Effector memory CD4-positive, alpha-beta T cell (primary cell): ENCODE data around the gene MORN2.

Source experiments
- DNase-seq, 3 donors: peaks; one replicate each; pipeline ENCODE4 v3.0.0-alpha.2; 2020
- H3K27ac ChIP-seq: 2 replicates; pipeline ENCODE4 v1.7.0; 2013; ENCODE audit warnings: mild to moderate bottlenecking, low read length, moderate library complexity; ENCODE audit not compliant: insufficient read depth, poor library complexity, severe bottlenecking
- H3K27me3 ChIP-seq: replicated peaks from 2 replicates; pipeline ENCODE4 v1.7.0; 2013; ENCODE audit warnings: mild to moderate bottlenecking, low read length; ENCODE audit not compliant: insufficient read depth, control insufficient read depth, poor library complexity, severe bottlenecking
- H3K36me3 ChIP-seq: 2 replicates; pipeline ENCODE4 v1.7.0; 2013; ENCODE audit warnings: mild to moderate bottlenecking, low read length, moderate library complexity; ENCODE audit not compliant: control insufficient read depth, insufficient read depth
- H3K4me1 ChIP-seq: 2 replicates; pipeline ENCODE4 v1.7.0; 2013; ENCODE audit warnings: low read length, mild to moderate bottlenecking; ENCODE audit not compliant: control insufficient read depth, insufficient read depth, poor library complexity, severe bottlenecking
- H3K4me3 ChIP-seq: 2 replicates; pipeline ENCODE4 v1.7.0; 2013; ENCODE audit warnings: low read length, low read depth, mild to moderate bottlenecking; ENCODE audit not compliant: insufficient read depth, poor library complexity, severe bottlenecking
- H3K9me3 ChIP-seq: 2 replicates; pipeline ENCODE4 v1.7.0; 2013; ENCODE audit warnings: mild to moderate bottlenecking, low read length, moderate library complexity; ENCODE audit not compliant: control insufficient read depth

Gene MORN2

GRCh38 chr2:38856165-38856564 is 19.6 kb upstream of the MORN2 start:
- H3K27me3 ChIP-seq, result no peaks in the 10 kb centered on the region
- peaks cover 34% of the 10 kb centered on the region for H3K36me3 ChIP-seq
- H3K27ac ChIP-seq, result no peak overlapping the region
- H3K4me3 ChIP-seq, result no peak overlapping the region
- no peaks in the 10 kb centered on the region for H3K4me1 ChIP-seq
- no peaks in the 10 kb centered on the region for H3K9me3 ChIP-seq
- no peak for DNase-seq

GRCh38 chr2:38862476-38862875 is 13.3 kb upstream of the MORN2 start:
- peaks cover 17% of the 10 kb centered on the region for H3K36me3 ChIP-seq
- no peaks in the 10 kb centered on the region for H3K9me3 ChIP-seq
- no peaks in the 10 kb centered on the region for H3K4me1 ChIP-seq
- no peak overlapping the region for H3K4me3 ChIP-seq
- DNase-seq, result no peak
- no peak overlapping the region for H3K27ac ChIP-seq
- no peaks in the 10 kb centered on the region for H3K27me3 ChIP-seq

DNA sequence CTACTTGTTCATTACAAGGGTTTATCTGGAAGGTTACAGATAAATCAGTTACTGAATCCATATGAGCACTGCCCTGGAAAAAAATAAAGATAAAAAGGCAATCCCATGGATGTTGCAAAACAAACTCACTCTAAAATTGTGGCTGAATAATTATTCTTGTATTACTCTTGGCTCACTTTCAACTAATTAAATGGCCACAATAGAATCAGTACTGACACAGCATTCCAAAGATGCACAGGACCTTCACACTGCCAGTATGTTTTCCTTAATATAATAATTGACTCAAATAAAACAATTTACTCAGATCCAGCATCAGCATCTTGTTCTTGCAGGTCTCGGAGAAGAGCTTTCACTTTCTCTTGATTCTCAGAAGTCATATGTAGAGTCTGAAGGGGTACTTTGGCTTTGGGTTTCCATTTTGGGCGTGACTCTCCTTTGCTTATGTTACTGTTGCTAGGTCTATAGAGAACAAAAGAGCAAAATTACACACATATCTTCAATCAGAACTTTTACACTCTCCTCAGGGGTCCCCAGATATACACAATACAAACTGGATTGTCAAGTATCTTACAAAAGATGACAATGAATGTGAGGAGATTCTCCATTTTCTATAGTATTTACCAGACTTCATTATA is 12.6 kb upstream of the MORN2 start:
- Histone ChIP-seq H3K36me3 (peaks cover 17% of the 10 kb centered on the region), H3K4me1 (no peaks in the 10 kb centered on the region), H3K27ac (no peak overlapping the region), H3K27me3 (no peaks in the 10 kb centered on the region), H3K4me3 (no peak overlapping the region), H3K9me3 (no peaks in the 10 kb centered on the region)
- no peak for DNase-seq

DNA sequence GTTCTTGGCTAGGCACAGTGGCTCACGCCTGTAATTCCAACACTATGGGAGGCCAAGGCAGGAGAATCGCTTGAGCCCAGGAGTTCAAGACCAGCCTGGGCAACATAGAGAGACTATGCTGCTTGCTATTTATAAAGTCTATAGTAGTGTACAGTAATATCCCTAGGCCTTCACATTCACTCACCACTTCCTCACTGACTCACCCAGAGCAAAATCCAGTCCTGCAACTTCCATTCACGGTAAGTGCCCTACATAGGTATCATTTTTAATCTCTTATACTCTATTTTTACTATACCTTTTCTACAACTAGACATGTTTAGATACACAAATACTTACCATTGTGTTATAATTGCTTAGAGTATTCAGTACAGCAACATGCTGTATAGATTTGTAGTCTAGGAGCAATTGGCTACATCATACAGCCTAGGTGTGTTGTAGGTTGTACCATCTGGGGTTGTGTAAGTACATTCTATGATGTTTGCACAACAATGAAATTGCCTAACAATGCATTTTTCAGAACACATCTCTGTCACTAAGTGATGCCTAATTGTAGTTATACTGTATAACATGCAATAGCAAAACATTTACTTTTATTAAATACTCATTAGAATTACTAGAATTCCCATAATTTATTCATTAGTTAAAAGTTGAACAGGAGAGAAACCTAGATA is 8.9 kb upstream of the MORN2 start:
- no peak for DNase-seq

DNA sequence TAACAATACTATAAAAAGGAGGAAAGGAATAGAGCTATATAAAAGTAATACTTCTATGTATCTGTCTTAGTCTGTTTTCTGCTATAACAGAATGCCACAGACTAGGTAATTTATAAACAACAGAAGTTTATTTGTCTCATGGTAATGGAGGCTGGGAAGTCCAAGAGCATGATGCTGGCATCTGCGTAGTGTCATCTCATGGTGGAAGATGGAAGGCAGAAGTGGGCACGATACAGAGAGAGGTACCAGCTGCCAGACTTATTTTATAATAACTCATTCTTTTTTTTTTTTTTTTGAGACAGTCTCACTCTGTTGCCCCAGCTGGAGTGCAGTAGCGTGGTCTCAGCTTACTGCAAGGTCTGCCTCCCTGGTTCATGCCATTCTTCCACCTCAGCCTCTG is 4.3 kb upstream of the MORN2 start:
- no peak for DNase-seq
- Histone ChIP-seq H3K4me1 (no peaks in the 10 kb centered on the region), H3K36me3 (no peaks in the 10 kb centered on the region), H3K27ac (no peak overlapping the region), H3K9me3 (no peaks in the 10 kb centered on the region), H3K27me3 (no peaks in the 10 kb centered on the region), H3K4me3 (no peak overlapping the region)

More for the DNA sequence above, 8.9 kb upstream of the MORN2 start:
- Histone ChIP-seq H3K4me3 (no peak overlapping the region), H3K9me3 (no peaks in the 10 kb centered on the region), H3K36me3 (peaks cover 8% of the 10 kb centered on the region), H3K4me1 (no peaks in the 10 kb centered on the region), H3K27me3 (no peaks in the 10 kb centered on the region), H3K27ac (no peak overlapping the region)

GRCh38 chr2:38873763-38874162 is 2.0 kb upstream of the MORN2 start:
- no peak overlapping the region for H3K4me3 ChIP-seq
- no peak overlapping the region for H3K27ac ChIP-seq
- H3K9me3 ChIP-seq, result no peaks in the 10 kb centered on the region
- DNase-seq, result no peak
- no peaks in the 10 kb centered on the region for H3K4me1 ChIP-seq
- no peaks in the 10 kb centered on the region for H3K36me3 ChIP-seq
- no peaks in the 10 kb centered on the region for H3K27me3 ChIP-seq

GRCh38 chr2:38875227-38875575 is 575 bp upstream of the MORN2 start:
- peak overlapping the region; percentile 95 for H3K4me3 ChIP-seq
- no peaks in the 10 kb centered on the region for H3K4me1 ChIP-seq
- DNase-seq, result no peak
- no peaks in the 10 kb centered on the region for H3K27me3 ChIP-seq
- peak overlapping the region; percentile 60 for H3K27ac ChIP-seq
- no peaks in the 10 kb centered on the region for H3K9me3 ChIP-seq
- H3K36me3 ChIP-seq, result no peaks in the 10 kb centered on the region

- Histone ChIP-seq H3K9me3 (no peaks in the 10 kb centered on the region), H3K4me1 (no peaks in the 10 kb centered on the region), H3K27ac (no peak overlapping the region), H3K27me3 (no peaks in the 10 kb centered on the region), H3K36me3 (no peaks in the 10 kb centered on the region), H3K4me3 (peak overlapping the region; percentile 95)
- DNase-seq, result no peak
Observed at GRCh38 chr2:38876407-38876806, 631 bp downstream of the MORN2 start.

GRCh38 chr2:38886063-38886462 is 10.3 kb downstream of the MORN2 start:
- no peaks in the 10 kb centered on the region for H3K36me3 ChIP-seq
- H3K9me3 ChIP-seq, result no peaks in the 10 kb centered on the region
- H3K27ac ChIP-seq, result no peak overlapping the region
- no peaks in the 10 kb centered on the region for H3K4me1 ChIP-seq
- H3K4me3 ChIP-seq, result no peak overlapping the region
- no peaks in the 10 kb centered on the region for H3K27me3 ChIP-seq
- DNase-seq, result no peak

- no peaks in the 10 kb centered on the region for H3K4me1 ChIP-seq
- H3K36me3 ChIP-seq, result no peaks in the 10 kb centered on the region
- no peak for DNase-seq
- H3K4me3 ChIP-seq, result no peak overlapping the region
- H3K27me3 ChIP-seq, result no peaks in the 10 kb centered on the region
- H3K9me3 ChIP-seq, result no peaks in the 10 kb centered on the region
- no peak overlapping the region for H3K27ac ChIP-seq
Observed at GRCh38 chr2:38887347-38887746, 11.6 kb downstream of the MORN2 start.
